HG02588 (cell line): ENCODE results near the gene EPHA2.

Experiments
- ATAC-seq: cut with Tn5 transposase; IDR thresholded peaks from one replicate; pipeline ENCODE4 v1.9.1; 2021; ENCODE audit warnings: mild to moderate bottlenecking, moderate library complexity; ENCODE audit not compliant: unreplicated experiment

Gene EPHA2

GRCh38 chr1:16151196-16151994 is 4.5 kb downstream of the EPHA2 start:
- no peak for ATAC-seq

GRCh38 chr1:16150508-16150907 is 5.4 kb downstream of the EPHA2 start:
- ATAC-seq: no peak

GRCh38 chr1:16149702-16150488 is 6.0 kb downstream of the EPHA2 start:
- ATAC-seq: no peak

- ATAC-seq: no peak
Observed at GRCh38 chr1:16149146-16149545, 6.7 kb downstream of the EPHA2 start.

GRCh38 chr1:16148329-16149092 is 7.4 kb downstream of the EPHA2 start:
- ATAC-seq: no peak

GRCh38 chr1:16147156-16147926 is 8.5 kb downstream of the EPHA2 start:
- ATAC-seq: no peak

- ATAC-seq: no peak
Observed at GRCh38 chr1:16146279-16147155, 9.4 kb downstream of the EPHA2 start.

GRCh38 chr1:16145662-16146278 is 10.1 kb downstream of the EPHA2 start:
- ATAC-seq: no peak

GRCh38 chr1:16145030-16145661 is 10.7 kb downstream of the EPHA2 start:
- no peak for ATAC-seq

GRCh38 chr1:16144325-16145029 is 11.4 kb downstream of the EPHA2 start:
- ATAC-seq: no peak

GRCh38 chr1:16143566-16144324 is 12.1 kb downstream of the EPHA2 start:
- ATAC-seq: no peak

- ATAC-seq: no peak
Observed at GRCh38 chr1:16143005-16143565, 12.8 kb downstream of the EPHA2 start.

GRCh38 chr1:16142383-16142995 is 13.4 kb downstream of the EPHA2 start:
- ATAC-seq: no peak

- ATAC-seq: no peak
Observed at GRCh38 chr1:16141573-16142336, 14.1 kb downstream of the EPHA2 start.

GRCh38 chr1:16140068-16140596 is 15.7 kb downstream of the EPHA2 start:
- no peak for ATAC-seq
